ENCODE results near the gene TMEM129.
"Not testable (repeated sequence)": the region's sequence is repeated elsewhere in the genome, so short reads cannot be mapped to it uniquely, and the experiment has no call there.

Gene TMEM129

GRCh38 chr4:1674682-1675081 is 46.4 kb downstream of the TMEM129 start:
- H3K27me3 ChIP-seq (ENCODE audit: control insufficient read depth, insufficient read depth, low read length), result no peaks in the 10 kb centered on the region
- no peak overlapping the region for H3K27ac ChIP-seq (ENCODE audit: low read depth, low read length)
- H3K4me3 ChIP-seq (ENCODE audit: low read depth, low read length), result no peak overlapping the region
- no peaks in the 10 kb centered on the region for H3K9me3 ChIP-seq (ENCODE audit: control insufficient read depth, insufficient read depth, low read depth, low read length)
- peaks cover 3% of the 10 kb centered on the region; the same call in 1 of the 2 replicates for H3K4me1 ChIP-seq (ENCODE audit: control insufficient read depth, insufficient read depth, low read length)
- H3K36me3 ChIP-seq (ENCODE audit: control insufficient read depth, insufficient read depth, low read length), result no peaks in the 10 kb centered on the region
- no peak overlapping the region for H3K9ac ChIP-seq (ENCODE audit: low read length)

- Histone ChIP-seq H3K4me3 (ENCODE audit: low read depth, low read length) (no peak overlapping the region), H3K9me3 (ENCODE audit: control insufficient read depth, insufficient read depth, low read depth, low read length) (no peaks in the 10 kb centered on the region), H3K4me1 (ENCODE audit: control insufficient read depth, insufficient read depth, low read length) (peaks cover 5% of the 10 kb centered on the region; the same call in 1 of the 2 replicates), H3K36me3 (ENCODE audit: control insufficient read depth, insufficient read depth, low read length) (no peaks in the 10 kb centered on the region), H3K27ac (ENCODE audit: low read depth, low read length) (no peak overlapping the region), H3K9ac (ENCODE audit: low read length) (no peak overlapping the region), H3K27me3 (ENCODE audit: control insufficient read depth, insufficient read depth, low read length) (no peaks in the 10 kb centered on the region)
Measured at GRCh38 chr4:1673671-1674070, 47.5 kb downstream of the TMEM129 start.

GRCh38 chr4:1671011-1671410 is 50.1 kb downstream of the TMEM129 start:
- not testable (repeated sequence) for H3K27ac ChIP-seq (ENCODE audit: low read depth, low read length); H3K27me3 ChIP-seq (ENCODE audit: control insufficient read depth, insufficient read depth, low read length)

DNA sequence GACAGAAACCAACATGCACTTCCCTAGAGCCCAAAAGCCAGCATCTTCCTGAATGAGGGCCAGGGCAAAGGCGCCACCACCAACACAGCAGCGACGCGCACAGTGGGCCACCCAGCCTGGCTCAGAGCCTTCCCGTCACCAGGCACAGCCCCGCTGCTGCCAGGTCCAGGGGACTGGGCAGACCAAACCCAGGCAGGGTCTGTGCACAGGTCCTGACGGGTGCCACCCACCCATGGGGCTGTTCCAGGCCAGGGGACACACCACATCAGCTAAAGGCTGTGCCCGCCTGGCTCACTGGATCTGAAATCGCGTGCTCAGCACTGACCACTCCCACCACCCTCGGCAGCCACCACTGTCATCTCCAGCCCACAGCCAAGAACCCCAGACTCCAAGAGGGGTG is 50.8 kb downstream of the TMEM129 start:
- Histone ChIP-seq H3K36me3 (ENCODE audit: control insufficient read depth, insufficient read depth, low read length) (no peaks in the 10 kb centered on the region), H3K9me3 (ENCODE audit: control insufficient read depth, insufficient read depth, low read depth, low read length) (no peaks in the 10 kb centered on the region), H3K27me3 (ENCODE audit: control insufficient read depth, insufficient read depth, low read length) (no peaks in the 10 kb centered on the region), H3K4me3 (ENCODE audit: low read depth, low read length) (no peak overlapping the region), H3K4me1 (ENCODE audit: control insufficient read depth, insufficient read depth, low read length) (peaks cover 13% of the 10 kb centered on the region), H3K9ac (ENCODE audit: low read length) (no peak overlapping the region), H3K27ac (ENCODE audit: low read depth, low read length) (no peak overlapping the region)

More at GRCh38 chr4:1671011-1671410, 50.1 kb downstream of the TMEM129 start:
- H3K36me3 ChIP-seq (ENCODE audit: control insufficient read depth, insufficient read depth, low read length); H3K9me3 ChIP-seq (ENCODE audit: control insufficient read depth, insufficient read depth, low read depth, low read length); H3K9ac ChIP-seq (ENCODE audit: low read length); H3K4me3 ChIP-seq (ENCODE audit: low read depth, low read length): not testable (repeated sequence)
- peaks cover 13% of the 10 kb centered on the region for H3K4me1 ChIP-seq (ENCODE audit: control insufficient read depth, insufficient read depth, low read length)

- Histone ChIP-seq H3K36me3 (ENCODE audit: control insufficient read depth, insufficient read depth, low read length) (no peaks in the 10 kb centered on the region), H3K27me3 (ENCODE audit: control insufficient read depth, insufficient read depth, low read length) (no peaks in the 10 kb centered on the region), H3K4me3 (ENCODE audit: low read depth, low read length) (no peak overlapping the region), H3K9ac (ENCODE audit: low read length) (no peak overlapping the region), H3K27ac (ENCODE audit: low read depth, low read length) (no peak overlapping the region), H3K4me1 (ENCODE audit: control insufficient read depth, insufficient read depth, low read length) (peaks cover 13% of the 10 kb centered on the region), H3K9me3 (ENCODE audit: control insufficient read depth, insufficient read depth, low read depth, low read length) (no peaks in the 10 kb centered on the region)
Measured at GRCh38 chr4:1669850-1670249, 51.3 kb downstream of the TMEM129 start.

DNA sequence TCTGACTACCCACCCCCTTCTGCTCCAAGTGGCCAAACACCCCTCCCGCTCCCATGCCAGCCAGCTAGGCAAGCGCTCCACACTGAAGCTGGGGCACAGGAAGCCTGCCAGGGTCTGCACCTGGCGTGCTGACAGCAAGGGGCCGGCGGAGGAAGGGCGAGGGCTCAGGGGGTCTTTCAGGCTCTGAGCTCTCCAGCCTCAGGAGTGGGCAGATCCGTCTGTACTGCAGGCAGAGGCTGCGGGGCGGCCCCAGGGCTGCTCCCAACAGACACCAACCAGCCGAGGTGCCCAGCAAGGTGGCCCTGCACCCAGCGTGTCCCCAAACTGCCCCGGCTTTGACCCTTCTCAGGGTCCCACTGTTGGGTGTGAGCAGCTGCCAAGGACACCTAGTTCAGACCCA is 51.9 kb downstream of the TMEM129 start:
- Histone ChIP-seq H3K4me3 (ENCODE audit: low read depth, low read length) (no peak overlapping the region), H3K27ac (ENCODE audit: low read depth, low read length) (no peak overlapping the region), H3K9ac (ENCODE audit: low read length) (no peak overlapping the region), H3K27me3 (ENCODE audit: control insufficient read depth, insufficient read depth, low read length) (no peaks in the 10 kb centered on the region), H3K36me3 (ENCODE audit: control insufficient read depth, insufficient read depth, low read length) (no peaks in the 10 kb centered on the region), H3K9me3 (ENCODE audit: control insufficient read depth, insufficient read depth, low read depth, low read length) (no peaks in the 10 kb centered on the region), H3K4me1 (ENCODE audit: control insufficient read depth, insufficient read depth, low read length) (peaks cover 13% of the 10 kb centered on the region)

DNA sequence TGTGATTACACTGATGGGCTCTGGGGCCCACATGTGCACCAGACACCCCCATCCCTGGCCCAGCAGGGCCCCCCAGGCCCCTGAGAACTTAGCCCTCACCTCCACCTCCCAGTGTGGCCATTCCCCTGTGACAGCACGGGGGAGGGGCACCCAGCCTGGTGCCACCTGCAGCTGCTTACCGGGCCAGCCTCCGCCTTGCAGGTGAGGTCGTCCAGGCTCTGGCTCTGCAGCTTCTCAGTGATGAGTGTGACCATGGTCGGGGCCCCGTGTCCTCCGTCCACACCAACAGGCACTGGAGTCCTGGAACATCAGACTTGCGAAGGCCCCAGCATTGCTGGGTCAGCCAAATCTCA is 52.7 kb downstream of the TMEM129 start:
- Histone ChIP-seq H3K9ac (ENCODE audit: low read length) (no peak overlapping the region), H3K27ac (ENCODE audit: low read depth, low read length) (no peak overlapping the region), H3K36me3 (ENCODE audit: control insufficient read depth, insufficient read depth, low read length) (no peaks in the 10 kb centered on the region), H3K27me3 (ENCODE audit: control insufficient read depth, insufficient read depth, low read length) (no peaks in the 10 kb centered on the region), H3K4me1 (ENCODE audit: control insufficient read depth, insufficient read depth, low read length) (peaks cover 10% of the 10 kb centered on the region), H3K9me3 (ENCODE audit: control insufficient read depth, insufficient read depth, low read depth, low read length) (no peaks in the 10 kb centered on the region), H3K4me3 (ENCODE audit: low read depth, low read length) (no peak overlapping the region)

DNA sequence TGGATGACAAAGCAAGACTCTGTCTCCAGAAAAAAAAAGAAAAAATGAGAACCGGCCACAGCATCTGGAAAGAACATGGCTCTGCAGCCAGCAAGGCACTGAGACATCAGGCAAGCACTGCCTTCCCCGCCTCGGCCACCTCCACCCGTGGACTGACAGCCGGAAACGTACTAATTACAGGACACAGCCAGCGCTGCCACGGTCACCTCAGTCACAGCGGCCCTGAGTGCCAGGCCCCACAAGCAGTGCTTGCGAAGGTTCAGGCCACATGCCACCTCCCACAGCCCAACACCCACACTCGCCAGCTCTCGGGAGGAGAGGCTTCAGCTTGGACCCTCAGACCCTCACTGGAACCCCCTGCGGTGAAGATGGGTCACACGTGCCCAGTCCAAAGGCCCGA is 53.9 kb downstream of the TMEM129 start:
- no peaks in the 10 kb centered on the region for H3K36me3 ChIP-seq (ENCODE audit: control insufficient read depth, insufficient read depth, low read length)
- no peaks in the 10 kb centered on the region for H3K9me3 ChIP-seq (ENCODE audit: control insufficient read depth, insufficient read depth, low read depth, low read length)
- no peak overlapping the region for H3K9ac ChIP-seq (ENCODE audit: low read length)
- no peaks in the 10 kb centered on the region for H3K27me3 ChIP-seq (ENCODE audit: control insufficient read depth, insufficient read depth, low read length)
- peaks cover 10% of the 10 kb centered on the region for H3K4me1 ChIP-seq (ENCODE audit: control insufficient read depth, insufficient read depth, low read length)
- H3K4me3 ChIP-seq (ENCODE audit: low read depth, low read length), result no peak overlapping the region
- no peak overlapping the region for H3K27ac ChIP-seq (ENCODE audit: low read depth, low read length)

DNA sequence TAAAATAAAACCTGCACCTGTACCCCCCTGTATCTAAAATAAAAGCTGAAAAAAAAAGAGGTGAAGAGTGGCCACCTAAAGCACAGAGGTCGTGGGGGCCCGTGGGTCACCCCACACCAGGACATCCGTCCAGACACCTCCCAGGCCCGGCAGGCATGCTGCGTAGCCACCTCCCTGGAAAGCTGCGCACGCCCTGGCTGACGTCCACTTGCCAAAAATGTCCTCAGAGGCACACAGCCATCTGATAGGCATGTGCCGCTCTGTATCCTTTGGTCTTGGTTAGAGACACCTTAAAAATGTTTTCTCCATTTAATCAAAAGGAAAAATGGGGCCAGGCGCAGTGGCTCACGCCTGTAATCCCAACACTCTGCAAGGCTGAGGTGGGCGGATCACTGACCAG is 54.7 kb downstream of the TMEM129 start:
- no peaks in the 10 kb centered on the region for H3K9me3 ChIP-seq (ENCODE audit: control insufficient read depth, insufficient read depth, low read depth, low read length)
- peaks cover 10% of the 10 kb centered on the region for H3K4me1 ChIP-seq (ENCODE audit: control insufficient read depth, insufficient read depth, low read length)
- no peak overlapping the region for H3K27ac ChIP-seq (ENCODE audit: low read depth, low read length)
- no peak overlapping the region for H3K9ac ChIP-seq (ENCODE audit: low read length)
- no peak overlapping the region for H3K4me3 ChIP-seq (ENCODE audit: low read depth, low read length)
- no peaks in the 10 kb centered on the region for H3K36me3 ChIP-seq (ENCODE audit: control insufficient read depth, insufficient read depth, low read length)
- no peaks in the 10 kb centered on the region for H3K27me3 ChIP-seq (ENCODE audit: control insufficient read depth, insufficient read depth, low read length)
